ENCODE data around the gene EPHA8. TPM values are rescaled to one million over a fixed set of nuclear protein-coding genes. Genes with fewer than 3 reads are reported as not detected.

The EPHA8 gene
- total RNA-seq, 3 donors from 2014 or later (not counting 1 experiment from before 2014, with no cell fraction given), result not detected

GRCh38 chr1:22576617-22577016, 13.3 kb downstream of the EPHA8 start:
- Mint-ChIP-seq H3K9me3 (peaks cover 0 to 7% of the 10 kb centered on the region in 2 donors), H3K36me3 (no peaks in the 10 kb centered on the region), H3K27ac (no peak overlapping the region), H3K4me3 (no peak overlapping the region), H3K4me1 (peaks cover 0 to 8% of the 10 kb centered on the region in 2 donors), H3K27me3 (ENCODE audit: low read depth in 2 of 2) (peaks cover 5 to 9% of the 10 kb centered on the region in 2 donors)
- no peaks in the 10 kb centered on the region for H3K4me1 ChIP-seq (ENCODE audit: control insufficient read depth, insufficient read depth, low read length)
- no peak for TF ChIP-seq CTCF (IDR thresholded peaks at IDR 0.05)
- no peaks in the 10 kb centered on the region for H3K27me3 ChIP-seq (ENCODE audit: control insufficient read depth, insufficient read depth, low read length)
- DNase-seq (no peak), ATAC-seq (no peak)
- H3K27ac ChIP-seq (ENCODE audit: low read length), result no peak overlapping the region
- H3K9me3 ChIP-seq (ENCODE audit: control insufficient read depth, insufficient read depth, low read length), result no peaks in the 10 kb centered on the region
- intact Hi-C loops (cut with micrococcal nuclease), result no loop called here
- no peak overlapping the region for H3K4me3 ChIP-seq (ENCODE audit: low read length)
- 92% methylated on average over 24 of the region's 24 CpGs for whole genome bisulfite sequencing (ENCODE audit: insufficient coverage)
- H3K36me3 ChIP-seq (ENCODE audit: control insufficient read depth, insufficient read depth, low read length), result no peaks in the 10 kb centered on the region

GRCh38 chr1:22578732-22579361, 15.6 kb downstream of the EPHA8 start:
- no peak for TF ChIP-seq CTCF (IDR thresholded peaks at IDR 0.05)
- H3K27me3 Mint-ChIP-seq (ENCODE audit: low read depth in 2 of 2), result peaks cover 0 to 4% of the 10 kb centered on the region in 2 donors

GRCh38 chr1:22579541-22580155, 16.4 kb downstream of the EPHA8 start:
- intact Hi-C loops (cut with micrococcal nuclease), result no loop called here
- no peak for TF ChIP-seq CTCF (IDR thresholded peaks at IDR 0.05)
- no peaks in the 10 kb centered on the region for H3K27me3 ChIP-seq (ENCODE audit: control insufficient read depth, insufficient read depth, low read length)
- H3K27me3 Mint-ChIP-seq (ENCODE audit: low read depth in 2 of 2), result peaks cover 0 to 2% of the 10 kb centered on the region in 2 donors
- WGBS (ENCODE audit: insufficient coverage), result 94% methylated on average over 7 of the region's 7 CpGs
- peaks cover 0 to 7% of the 10 kb centered on the region in 2 donors for H3K9me3 Mint-ChIP-seq
- no peak overlapping the region for H3K27ac ChIP-seq (ENCODE audit: low read length)
- H3K36me3 Mint-ChIP-seq, result no peaks in the 10 kb centered on the region
- peaks cover 0 to 8% of the 10 kb centered on the region in 2 donors for H3K4me1 Mint-ChIP-seq
- no peak overlapping the region for H3K4me3 ChIP-seq (ENCODE audit: low read length)
- H3K36me3 ChIP-seq (ENCODE audit: control insufficient read depth, insufficient read depth, low read length), result no peaks in the 10 kb centered on the region
- no peaks in the 10 kb centered on the region for H3K4me1 ChIP-seq (ENCODE audit: control insufficient read depth, insufficient read depth, low read length)
- ATAC-seq (no peak), DNase-seq (no peak)
- no peaks in the 10 kb centered on the region for H3K9me3 ChIP-seq (ENCODE audit: control insufficient read depth, insufficient read depth, low read length)
- H3K27ac Mint-ChIP-seq, result no peak overlapping the region
- H3K4me3 Mint-ChIP-seq, result no peak overlapping the region

More at GRCh38 chr1:22578732-22579361, 15.6 kb downstream of the EPHA8 start:
- H3K4me1 ChIP-seq (ENCODE audit: control insufficient read depth, insufficient read depth, low read length), result no peaks in the 10 kb centered on the region
- H3K9me3 ChIP-seq (ENCODE audit: control insufficient read depth, insufficient read depth, low read length), result no peaks in the 10 kb centered on the region
- H3K27me3 ChIP-seq (ENCODE audit: control insufficient read depth, insufficient read depth, low read length), result no peaks in the 10 kb centered on the region
- Mint-ChIP-seq H3K9me3 (peaks cover 0 to 7% of the 10 kb centered on the region in 2 donors), H3K36me3 (no peaks in the 10 kb centered on the region), H3K4me3 (no peak overlapping the region), H3K27ac (no peak overlapping the region), H3K4me1 (peaks cover 0 to 8% of the 10 kb centered on the region in 2 donors)
- DNase-seq (no peak), ATAC-seq (peak in 1 of 3 donors; percentile 8)
- intact Hi-C loops (cut with micrococcal nuclease), result no loop called here
- no peak overlapping the region for H3K27ac ChIP-seq (ENCODE audit: low read length)
- WGBS (ENCODE audit: insufficient coverage), result 88% methylated on average over 12 of the region's 12 CpGs
- no peak overlapping the region for H3K4me3 ChIP-seq (ENCODE audit: low read length)
- H3K36me3 ChIP-seq (ENCODE audit: control insufficient read depth, insufficient read depth, low read length), result no peaks in the 10 kb centered on the region
